Activated CD8-positive, alpha-beta memory T cell treated with anti-CD3 and anti-CD28 coated beads for 4 hours (primary cell): Measurements from ENCODE around the gene GCNT3.

Experiments used
- DNase-seq, 2 donors: peaks; one replicate each; pipeline ENCODE4 v3.0.0-alpha.2; 2020; ENCODE audit warnings: low read depth in 2 of 2

The GCNT3 gene, protein sequence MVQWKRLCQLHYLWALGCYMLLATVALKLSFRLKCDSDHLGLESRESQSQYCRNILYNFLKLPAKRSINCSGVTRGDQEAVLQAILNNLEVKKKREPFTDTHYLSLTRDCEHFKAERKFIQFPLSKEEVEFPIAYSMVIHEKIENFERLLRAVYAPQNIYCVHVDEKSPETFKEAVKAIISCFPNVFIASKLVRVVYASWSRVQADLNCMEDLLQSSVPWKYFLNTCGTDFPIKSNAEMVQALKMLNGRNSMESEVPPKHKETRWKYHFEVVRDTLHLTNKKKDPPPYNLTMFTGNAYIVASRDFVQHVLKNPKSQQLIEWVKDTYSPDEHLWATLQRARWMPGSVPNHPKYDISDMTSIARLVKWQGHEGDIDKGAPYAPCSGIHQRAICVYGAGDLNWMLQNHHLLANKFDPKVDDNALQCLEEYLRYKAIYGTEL

DNA sequence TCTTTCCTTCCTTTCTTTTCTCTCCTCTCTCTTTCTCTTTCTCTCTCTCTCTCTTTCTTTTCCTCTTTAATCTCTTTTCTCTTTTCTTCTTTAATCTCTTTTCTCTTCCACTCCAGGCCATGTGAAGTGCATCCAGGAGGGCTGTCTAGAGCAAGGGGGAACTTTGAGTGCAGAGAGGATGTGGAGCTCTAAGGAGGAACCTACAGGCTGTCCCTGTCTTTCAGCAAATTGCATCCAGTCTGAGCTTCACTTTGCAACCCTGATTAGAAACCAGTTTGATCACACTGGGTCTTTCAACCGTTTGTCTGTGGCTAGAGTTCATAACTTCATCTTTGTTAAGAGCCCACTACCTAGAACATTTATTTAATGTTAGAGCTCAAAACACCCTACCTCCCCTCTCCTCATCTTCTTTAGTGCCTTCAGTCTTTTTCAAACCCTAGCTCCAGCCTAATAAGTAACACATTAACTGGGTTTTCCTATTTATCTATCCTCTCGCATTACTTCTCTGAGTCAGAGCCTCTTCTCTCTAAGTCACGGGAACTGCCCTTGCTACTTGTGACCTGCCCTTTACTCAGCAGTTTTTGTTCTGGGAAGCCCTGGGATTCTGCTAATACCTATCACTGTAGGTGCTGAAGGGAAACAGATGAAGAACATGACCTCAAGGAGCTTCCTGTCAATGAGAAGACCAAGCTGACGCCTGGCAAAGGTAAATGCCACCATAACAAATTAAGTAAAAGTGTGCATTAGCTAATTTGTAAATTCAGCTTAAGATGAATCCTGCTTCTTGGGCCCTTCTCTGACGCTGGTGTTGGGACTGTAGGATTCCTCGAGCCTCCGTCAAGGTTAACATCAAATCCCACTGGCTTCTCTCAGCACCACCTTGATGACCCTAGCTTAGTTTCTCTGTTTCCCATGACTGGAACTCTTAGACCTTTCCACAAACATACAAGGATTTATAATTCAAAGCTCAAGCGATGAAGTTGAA is at the start of gene GCNT3:
TSS of gene GCNT3 (plus strand) at position 508 of the 985 bp plus-strand sequence. CDS start 6,456 bp downstream, outside the sequence.
- DNase-seq: no peak

DNA sequence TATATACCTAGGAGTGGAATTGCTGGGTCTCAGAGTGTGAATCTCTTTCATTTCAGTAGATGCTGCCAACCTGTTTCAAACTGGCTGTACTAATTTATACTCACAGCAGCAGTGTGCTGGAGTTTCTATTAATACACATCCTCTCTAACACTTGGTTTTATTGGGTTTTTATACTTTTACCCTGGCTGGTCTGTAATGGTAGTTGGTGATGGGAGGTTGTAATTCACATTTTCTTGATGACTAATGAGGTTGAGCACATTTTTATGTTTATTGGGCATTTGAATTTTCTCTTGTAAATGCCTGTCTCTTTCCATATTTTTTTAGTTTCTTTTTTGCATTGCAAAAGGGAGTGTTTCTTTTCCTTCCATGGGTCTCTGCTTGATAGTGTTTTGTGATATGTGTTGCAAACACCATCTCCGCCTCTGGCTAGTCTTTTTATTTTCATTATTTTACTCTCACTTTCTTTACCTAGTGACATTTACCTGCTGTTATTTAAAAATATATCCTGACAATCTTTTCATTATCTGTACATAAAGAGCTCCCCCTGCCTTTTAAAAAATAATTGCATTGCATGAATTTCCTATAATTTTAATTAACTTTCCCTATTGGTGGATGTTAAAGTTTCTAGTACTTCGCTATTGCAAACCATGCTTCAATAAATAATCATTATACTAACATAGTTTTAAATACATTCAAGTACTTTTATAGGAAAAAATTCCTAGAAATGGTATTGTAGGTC is 49.0 kb upstream of the GCNT3 start:
- DNase-seq: no peak

DNA sequence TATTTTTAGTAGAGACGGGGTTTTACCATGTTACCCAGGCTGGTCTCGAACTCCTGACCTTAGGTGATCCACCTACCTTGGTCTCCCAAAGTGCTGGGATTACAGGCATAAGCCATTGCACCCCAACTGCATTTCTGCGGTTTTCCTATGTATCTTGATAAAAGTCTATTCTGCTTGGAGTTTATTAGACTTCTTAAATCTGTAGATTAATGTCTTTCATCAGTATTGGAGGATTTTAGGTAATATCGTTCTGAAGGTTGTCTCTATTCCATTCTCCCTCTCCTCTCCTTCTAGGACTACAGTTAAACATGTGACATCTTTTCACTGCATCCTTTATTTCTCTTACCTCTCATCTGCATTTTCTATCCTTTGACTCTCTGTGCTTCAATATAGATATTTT is 46.3 kb upstream of the GCNT3 start:
- DNase-seq: no peak

DNA sequence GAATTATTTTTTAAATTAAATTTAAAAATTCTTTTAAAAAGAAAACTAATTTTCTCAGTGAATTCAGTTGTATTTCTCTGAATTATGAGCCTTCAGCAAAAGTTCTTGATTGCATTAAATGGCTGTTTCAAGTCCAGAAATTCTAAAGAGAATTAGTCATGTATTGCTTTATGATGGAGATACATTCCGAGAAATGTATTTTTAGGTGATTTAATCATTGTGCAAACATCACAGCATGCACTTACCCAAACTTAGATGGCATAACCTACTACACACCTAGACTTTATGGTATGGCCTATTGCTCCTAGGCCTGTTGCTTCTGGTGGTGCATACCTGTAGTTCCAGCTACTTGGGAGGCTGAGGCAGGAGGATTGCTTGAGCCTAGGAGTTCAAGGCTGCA is 44.3 kb upstream of the GCNT3 start:
- no peak for DNase-seq

DNA sequence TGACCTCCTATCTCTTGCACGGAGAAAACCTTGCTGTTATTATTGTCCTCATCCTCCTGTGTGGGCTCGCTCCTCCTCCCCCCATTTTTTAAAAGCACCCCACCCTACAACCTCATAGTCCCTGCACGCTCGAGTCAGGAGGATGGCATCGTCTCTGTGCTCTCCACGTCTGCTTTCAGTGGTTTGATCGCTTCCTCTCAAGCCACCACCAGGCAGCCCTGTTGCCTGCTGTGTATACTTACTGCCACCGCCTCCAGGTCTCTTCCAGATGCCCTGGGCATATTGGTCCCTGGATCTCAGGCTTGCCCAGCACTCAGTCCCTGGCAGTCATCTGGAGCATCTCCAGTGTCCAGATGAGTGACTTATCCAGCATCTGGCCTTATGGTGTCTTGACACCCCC is 42.1 kb upstream of the GCNT3 start:
- no peak for DNase-seq

DNA sequence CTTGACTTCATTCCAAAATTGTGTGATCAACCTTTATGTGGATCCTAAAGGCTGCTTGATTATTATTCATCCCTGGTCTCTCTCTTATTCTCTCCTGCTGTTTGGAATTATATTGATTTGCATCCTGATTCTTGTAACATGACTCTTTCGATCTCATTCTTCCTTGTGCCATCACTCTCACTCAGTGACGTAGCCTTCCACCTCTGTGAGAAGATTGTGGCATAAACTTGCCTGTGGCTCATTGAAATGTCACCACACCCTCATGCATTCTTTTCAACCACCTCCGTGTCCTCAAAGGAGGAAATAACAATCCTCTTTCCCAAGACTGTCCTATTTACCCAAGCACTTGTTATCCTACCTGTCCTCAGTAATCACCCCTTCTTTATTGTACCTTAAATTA is 41.3 kb upstream of the GCNT3 start:
- DNase-seq: no peak

DNA sequence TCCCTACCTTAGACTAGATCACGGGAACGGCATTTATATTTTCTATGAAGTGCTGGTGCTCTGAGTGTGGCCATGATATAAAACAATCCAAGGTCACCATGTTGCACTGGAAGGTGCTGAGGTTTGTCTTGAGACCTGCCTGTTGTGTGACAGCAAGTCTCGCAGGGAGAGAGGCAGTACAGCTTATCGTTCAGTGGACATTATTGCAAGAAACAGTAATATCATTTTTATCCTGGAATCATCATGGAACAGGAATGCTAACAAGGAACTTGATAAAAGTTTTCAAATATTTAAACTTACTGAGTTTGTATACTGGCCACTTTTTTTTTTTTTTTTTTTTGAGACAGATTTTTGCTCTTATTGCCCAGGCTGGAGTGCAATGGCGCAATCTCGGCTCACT is 40.0 kb upstream of the GCNT3 start:
- DNase-seq: no peak

DNA sequence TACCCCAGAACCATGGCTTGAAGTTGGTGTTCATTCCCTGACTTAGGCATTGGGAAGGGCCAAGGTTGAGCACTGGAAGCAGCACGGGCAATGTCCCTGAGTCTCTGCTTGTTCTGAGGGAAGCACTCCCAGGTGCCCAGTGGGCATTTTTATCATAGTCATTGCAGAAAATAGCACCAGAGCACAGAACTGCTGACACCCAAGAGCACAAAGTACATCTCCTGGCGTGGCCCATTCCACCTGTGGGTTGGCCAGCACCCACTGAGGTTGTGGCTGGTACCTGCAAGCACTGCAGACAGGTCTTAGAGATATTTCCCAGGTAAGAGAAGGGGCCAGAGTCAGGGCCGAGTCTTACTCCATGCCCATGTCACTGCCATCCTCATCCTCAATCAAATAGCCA is 28.5 kb upstream of the GCNT3 start:
- no peak for DNase-seq

DNA sequence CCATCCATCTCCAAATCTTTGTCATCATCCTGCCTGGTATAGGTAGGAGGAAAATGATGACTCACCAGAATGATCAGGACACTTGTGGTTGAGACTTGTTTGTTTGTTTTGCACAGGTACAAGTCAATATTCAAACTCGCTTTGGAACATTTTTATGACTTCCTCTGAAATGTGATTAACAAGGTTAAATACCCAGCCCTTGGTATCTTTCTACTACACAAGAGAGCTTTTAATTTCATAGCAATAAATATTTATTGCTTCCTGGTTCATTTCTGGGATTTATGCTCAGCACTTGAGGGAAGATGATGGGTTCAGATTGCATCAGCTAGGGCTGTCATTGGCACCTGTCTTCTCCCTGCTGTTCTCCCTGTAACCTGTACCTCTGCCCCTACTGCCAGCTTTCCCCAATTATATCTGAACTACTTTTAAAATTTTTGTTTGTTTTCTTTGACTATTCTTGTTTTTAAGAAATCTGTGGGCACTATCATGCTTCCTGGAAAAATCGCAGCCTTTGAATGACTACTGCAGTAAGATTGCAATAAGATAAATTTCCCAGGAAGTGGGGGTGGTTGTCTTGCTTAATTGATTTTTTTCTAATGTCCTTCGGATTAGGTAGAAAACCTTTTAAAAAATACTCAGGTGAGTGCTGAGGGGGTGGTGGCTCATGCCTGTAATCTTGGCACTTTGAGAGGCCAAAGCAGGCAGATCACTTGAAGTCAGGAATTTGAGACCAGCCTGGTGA is 24.3 kb upstream of the GCNT3 start:
- DNase-seq: no peak

DNA sequence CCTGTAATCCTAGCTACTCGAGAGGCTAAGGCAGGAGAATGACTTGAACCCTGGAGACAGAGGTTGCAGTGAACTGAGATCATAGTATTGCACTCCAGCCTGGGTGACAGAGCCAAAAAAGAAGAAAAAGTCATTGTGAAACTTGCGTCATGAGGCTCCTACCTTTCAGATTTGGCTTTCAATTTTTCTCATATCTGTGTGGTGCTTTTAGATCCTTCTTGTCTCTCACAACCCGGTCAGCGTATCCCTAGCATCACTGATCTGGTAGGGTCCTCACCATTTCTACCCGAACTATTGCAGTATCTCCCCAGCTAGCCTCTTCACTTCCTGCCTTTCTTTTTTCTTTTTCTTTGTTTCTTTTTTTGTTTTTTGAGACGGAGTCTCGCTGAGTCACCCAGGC is 21.6 kb upstream of the GCNT3 start:
- no peak for DNase-seq

DNA sequence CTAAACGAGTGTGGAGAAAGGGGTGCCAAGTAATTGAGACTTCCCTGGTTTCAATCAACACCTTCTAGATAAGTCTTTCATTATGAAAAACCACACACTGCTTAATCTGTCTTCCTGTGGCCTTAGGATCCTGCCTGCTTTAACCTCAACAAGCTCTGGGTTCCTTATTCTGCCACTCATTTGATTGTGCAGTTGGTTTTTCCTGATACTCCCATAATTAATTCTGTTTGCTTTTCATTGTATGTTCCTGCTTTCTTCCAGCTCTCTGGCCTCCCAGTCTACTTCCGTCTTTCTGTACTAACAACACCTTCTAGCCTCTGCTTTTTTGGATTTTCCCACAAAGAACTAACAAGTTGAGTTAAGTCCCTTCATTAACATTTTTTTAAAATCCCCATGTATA is 20.2 kb upstream of the GCNT3 start:
- DNase-seq: no peak

DNA sequence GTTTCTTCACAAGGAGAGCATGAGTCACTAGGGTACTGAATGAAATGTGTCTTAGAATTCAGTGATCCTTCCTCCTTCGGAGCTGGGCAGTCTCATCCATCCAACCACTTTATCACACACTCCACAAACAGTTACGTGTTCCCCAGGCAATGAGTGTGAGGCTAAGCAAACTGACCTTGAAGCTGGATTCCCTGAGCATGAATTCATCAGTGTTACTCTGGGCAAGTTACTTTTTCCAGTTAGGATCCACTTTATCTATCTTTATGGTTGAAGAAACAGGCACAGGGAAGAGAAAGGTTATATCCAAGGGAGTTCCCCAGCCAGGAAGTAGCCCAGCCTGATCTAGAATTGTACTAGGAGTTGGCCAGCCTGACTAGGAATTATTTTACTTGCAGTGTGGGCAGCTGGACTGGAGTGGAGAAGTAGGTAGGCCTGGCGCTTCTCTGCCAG is 17.1 kb upstream of the GCNT3 start:
- no peak for DNase-seq

DNA sequence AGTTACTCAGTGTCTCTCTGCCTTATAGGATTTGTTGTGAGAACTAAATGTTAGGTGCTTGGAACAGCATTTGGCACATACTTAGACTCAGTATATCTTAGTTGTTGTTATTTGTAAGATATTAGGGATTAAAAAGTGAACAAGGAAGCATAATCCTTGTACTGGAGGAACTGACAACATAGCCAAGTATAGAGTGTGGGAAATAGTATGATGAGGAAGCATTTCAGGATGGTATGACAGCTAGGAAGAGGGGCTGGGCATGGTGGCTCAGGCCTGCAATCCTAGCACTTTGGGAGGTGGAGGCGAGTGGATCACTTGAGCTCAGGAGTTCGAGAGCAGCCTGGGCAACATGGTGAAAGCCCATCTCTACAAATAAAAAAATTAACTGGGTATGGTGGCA is 16.6 kb upstream of the GCNT3 start:
- DNase-seq: no peak

DNA sequence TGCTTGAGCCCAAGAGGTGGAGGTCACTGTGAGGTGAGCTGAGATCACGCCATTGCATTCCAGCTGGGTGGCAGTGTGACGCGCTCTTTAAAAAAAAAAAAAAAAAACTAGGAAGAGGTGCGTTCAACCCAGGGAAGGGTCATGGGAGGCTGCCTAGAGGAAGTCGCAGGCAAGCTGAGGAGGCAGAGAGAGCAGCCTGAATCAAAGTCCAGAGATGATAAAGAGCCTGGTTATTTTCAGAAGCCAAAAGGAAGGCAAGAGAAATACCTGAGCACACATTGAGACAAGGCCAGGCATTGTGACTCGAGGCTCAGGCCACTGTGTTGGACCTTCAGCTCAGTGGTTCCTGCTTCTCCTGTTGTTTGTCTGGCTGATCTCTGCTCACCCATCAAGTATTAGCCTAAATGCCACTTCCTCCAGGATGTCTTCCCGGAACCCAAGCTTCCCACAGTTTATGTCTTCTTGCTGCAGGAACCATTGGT is 16.1 kb upstream of the GCNT3 start:
- no peak for DNase-seq

DNA sequence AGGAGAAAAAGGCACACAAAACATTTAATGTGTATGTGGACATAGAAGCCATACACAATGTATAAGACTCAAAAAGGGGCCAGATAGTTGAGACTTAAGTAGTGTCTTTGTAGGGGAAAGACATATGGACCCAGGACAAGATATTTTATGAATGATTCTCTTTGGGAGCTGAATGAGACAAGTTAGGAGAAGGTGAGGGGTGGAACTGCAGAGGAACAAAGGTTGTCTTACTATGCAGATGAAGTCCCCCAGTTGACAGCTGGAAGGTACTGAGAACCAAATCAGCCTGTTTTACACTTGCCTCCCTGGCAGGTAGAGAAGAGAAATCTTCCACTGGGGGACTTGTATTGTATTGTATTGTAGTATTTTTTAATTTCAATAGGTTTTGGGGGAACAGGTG is 14.9 kb upstream of the GCNT3 start:
- DNase-seq: no peak

DNA sequence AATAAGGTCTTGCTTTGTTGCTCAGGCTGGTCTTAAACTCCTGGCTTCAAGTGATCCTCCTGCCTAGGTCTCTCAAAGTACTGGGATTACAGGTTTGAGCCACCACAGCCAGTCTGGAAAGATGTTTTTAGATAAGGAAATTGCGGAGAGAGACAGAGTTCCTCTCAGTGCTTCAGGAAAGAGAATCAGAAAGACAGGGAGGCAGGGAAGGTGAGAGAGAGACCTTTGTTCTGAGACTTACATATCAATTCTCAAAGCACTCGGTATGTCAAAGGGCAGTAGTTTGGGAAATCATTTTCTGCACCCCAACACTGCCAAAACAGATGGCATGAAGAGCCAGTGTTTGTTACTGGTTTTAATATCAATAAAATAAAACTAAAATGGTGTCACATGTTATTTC is 13.1 kb upstream of the GCNT3 start:
- DNase-seq: no peak

DNA sequence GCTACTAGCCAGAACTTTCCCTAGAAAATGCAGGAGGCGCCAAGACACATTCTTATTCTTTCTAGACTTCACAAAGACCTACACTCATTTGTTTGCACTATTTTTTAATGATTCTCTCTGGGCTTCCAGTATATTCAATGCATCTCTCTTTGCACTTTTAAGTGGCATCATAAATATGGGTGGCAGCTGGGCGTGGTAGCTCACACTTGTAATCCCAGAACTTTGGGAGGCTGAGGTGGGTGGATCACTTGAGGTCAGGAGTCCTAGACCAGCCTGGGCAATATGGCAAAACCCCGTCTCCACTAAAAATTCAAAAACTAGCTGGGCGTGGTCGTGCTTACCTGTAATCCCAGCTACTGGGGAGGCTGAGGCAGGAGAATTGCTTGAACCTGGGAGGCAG is 5.6 kb upstream of the GCNT3 start:
- no peak for DNase-seq

DNA sequence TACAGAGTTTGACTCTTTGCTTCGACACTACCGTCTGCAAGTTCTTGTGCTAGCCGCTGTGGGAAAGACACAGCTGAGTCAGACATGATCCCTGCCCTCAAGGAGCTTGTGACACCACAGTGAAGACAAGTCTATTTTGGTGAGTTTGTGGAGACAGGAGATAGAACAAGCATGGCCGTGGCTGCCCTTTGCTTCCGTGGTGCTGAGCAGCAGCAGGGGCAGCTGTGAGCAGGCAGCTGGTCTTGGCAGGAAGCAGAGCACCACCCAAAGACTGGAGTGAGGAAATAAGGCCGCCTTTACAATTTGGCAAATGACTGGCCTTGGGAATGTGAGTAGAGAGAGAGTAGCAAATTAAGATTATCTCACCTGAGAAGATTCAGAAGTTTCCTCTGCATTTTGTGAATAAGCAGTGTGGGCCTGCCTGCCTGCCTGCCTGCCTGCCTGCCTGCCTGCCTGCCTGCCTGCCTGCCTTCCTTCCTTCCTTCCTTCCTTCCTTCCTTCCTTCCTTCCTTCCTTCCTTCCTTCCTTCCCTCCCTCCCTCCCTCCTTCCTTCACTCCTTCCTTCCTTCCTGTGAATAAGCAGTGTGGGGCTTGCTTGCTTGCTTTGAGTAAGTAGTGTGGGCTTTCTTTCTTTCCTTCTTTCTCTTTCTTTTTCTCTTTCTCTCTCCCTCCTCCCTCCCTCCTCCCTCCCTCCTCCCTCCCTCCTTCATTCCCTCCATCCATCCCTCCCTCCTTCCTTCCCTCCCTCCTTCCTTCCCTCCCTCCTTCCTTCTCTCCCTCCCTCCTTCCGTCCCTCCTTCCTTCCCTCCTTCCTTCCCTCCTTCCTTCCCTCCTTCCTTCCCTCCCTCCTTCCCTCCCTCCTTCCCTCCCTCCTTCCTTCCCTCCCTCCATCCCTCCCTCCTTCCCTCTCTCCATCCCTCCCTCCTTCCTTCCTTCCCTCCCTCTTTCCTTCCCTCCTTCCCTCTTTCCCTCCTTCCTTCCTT is 1.6 kb upstream of the GCNT3 start:
- DNase-seq: no peak

DNA sequence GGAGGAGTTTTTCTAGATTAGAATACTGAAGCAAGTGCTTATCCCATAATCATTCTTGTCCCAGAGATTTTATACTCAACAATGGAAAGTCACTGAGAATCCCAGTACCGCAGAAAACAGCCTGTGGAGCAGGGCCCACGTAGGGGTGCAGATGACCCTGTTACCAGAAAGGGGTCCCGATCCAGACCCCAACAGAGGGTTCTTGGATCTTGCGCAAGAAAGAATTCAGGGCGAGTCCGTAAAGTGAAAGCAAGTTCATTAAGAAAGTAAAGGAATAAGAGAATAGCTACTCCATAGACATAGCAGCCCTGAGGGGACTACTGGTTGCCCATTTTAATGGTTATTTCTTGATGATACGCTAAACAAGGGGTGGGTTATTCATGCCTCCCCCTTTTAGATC is 2.6 kb downstream of the GCNT3 start:
- no peak for DNase-seq

DNA sequence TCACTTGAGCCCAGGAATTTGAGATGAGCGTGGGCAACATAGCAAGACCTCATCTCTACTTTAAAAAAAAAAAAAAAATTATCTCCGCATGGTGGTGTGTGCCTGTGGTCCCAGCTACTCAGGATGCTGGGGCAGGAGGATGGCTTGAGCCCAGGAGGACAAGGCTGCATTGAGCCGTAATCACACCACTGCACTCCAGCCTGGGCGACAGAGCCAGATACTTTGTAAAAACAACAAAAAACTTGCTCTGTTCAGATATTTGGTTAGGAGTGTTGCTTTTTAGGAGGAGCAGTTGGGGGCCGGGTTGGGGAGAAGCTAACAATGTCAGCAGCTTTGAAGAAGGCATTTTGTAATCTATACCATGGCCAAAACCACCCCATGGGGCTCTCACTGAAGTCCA is 4.1 kb downstream of the GCNT3 start:
- no peak for DNase-seq
